Measurements from ENCODE around the gene TMEM260. TPM values are rescaled to one million over a fixed set of nuclear protein-coding genes. Genes with fewer than 3 reads are reported as not detected.
"Not testable (repeated sequence)": the region's sequence is repeated elsewhere in the genome, so short reads cannot be mapped to it uniquely, and the experiment has no call there.

TMEM260 gene
- total and polyA plus RNA-seq, 2 donors (not counting 1 experiment from before 2014, with no cell fraction given), result 14.3 to 19.3 TPM

GRCh38 chr14:56687123-56687522 lies 107.5 kb downstream of the TMEM260 start:
- DNase-seq (ENCODE audit: low read depth in 2 of 2), result no peak
- Histone ChIP-seq H3K27ac (ENCODE audit: insufficient read depth, low read length) (no peak overlapping the region), H3K27me3 (ENCODE audit: control insufficient read depth, insufficient read depth, low read length) (no peaks in the 10 kb centered on the region), H3K36me3 (ENCODE audit: control insufficient read depth, insufficient read depth, low read length) (no peaks in the 10 kb centered on the region), H3K4me1 (ENCODE audit: control insufficient read depth, extremely low read depth, insufficient read depth, low read length) (no peaks in the 10 kb centered on the region), H4K20me1 (ENCODE audit: control insufficient read depth, extremely low read depth, insufficient read depth, low read length) (no peaks in the 10 kb centered on the region), H3K9ac (ENCODE audit: insufficient read depth, low read length) (no peak overlapping the region), H3K4me2 (ENCODE audit: extremely low read depth, insufficient read depth, low read length) (no peak overlapping the region), H3K4me3 (replicated peaks in 1 of 4; ENCODE audit: control extremely low read depth in 1 of 4, insufficient read depth in 1 of 4, low read depth in 3 of 4, low read length in 4 of 4) (no peak overlapping the region), H2AFZ (ENCODE audit: low read length) (no peak overlapping the region), H3K9me3 (ENCODE audit: control insufficient read depth, insufficient read depth, low read depth, low read length) (no peaks in the 10 kb centered on the region), H3K79me2 (ENCODE audit: control insufficient read depth, insufficient read depth, low read length) (no peaks in the 10 kb centered on the region)
- TF ChIP-seq EZH2 (IDR thresholded peaks at IDR 0.05; ENCODE audit: low read length, missing control alignments) (no peak), CTCF (conservative IDR thresholded peaks at IDR 0.05 in 1 of 2, IDR thresholded peaks at IDR 0.05 in 1 of 2; ENCODE audit: low read depth in 1 of 2, low read length in 2 of 2) (no peak)

- H3K9ac ChIP-seq (ENCODE audit: insufficient read depth, low read length), result no peak overlapping the region
- H4K20me1 ChIP-seq (ENCODE audit: control insufficient read depth, extremely low read depth, insufficient read depth, low read length), result no peaks in the 10 kb centered on the region
- H3K79me2 ChIP-seq (ENCODE audit: control insufficient read depth, insufficient read depth, low read length), result no peaks in the 10 kb centered on the region
- no peak overlapping the region for H3K4me2 ChIP-seq (ENCODE audit: extremely low read depth, insufficient read depth, low read length)
- H3K27ac ChIP-seq (ENCODE audit: insufficient read depth, low read length), result no peak overlapping the region
- no peaks in the 10 kb centered on the region for H3K4me1 ChIP-seq (ENCODE audit: control insufficient read depth, extremely low read depth, insufficient read depth, low read length)
- H3K36me3 ChIP-seq (ENCODE audit: control insufficient read depth, insufficient read depth, low read length), result no peaks in the 10 kb centered on the region
- no peaks in the 10 kb centered on the region for H3K9me3 ChIP-seq (ENCODE audit: control insufficient read depth, insufficient read depth, low read depth, low read length)
- TF ChIP-seq EZH2 (IDR thresholded peaks at IDR 0.05; ENCODE audit: low read length, missing control alignments) (no peak), CTCF (conservative IDR thresholded peaks at IDR 0.05 in 1 of 2, IDR thresholded peaks at IDR 0.05 in 1 of 2; ENCODE audit: low read depth in 1 of 2, low read length in 2 of 2) (no peak)
- DNase-seq (ENCODE audit: low read depth in 2 of 2), result no peak
- H3K4me3 ChIP-seq (replicated peaks in 1 of 4; ENCODE audit: control extremely low read depth in 1 of 4, insufficient read depth in 1 of 4, low read depth in 3 of 4, low read length in 4 of 4), result no peak overlapping the region
- H2AFZ ChIP-seq (ENCODE audit: low read length), result no peak overlapping the region
- no peaks in the 10 kb centered on the region for H3K27me3 ChIP-seq (ENCODE audit: control insufficient read depth, insufficient read depth, low read length)
These were observed 115.0 kb downstream of the TMEM260 start for GRCh38 chr14:56694609-56695008.

GRCh38 chr14:56695216-56695615 lies 115.6 kb downstream of the TMEM260 start:
- H3K27me3 ChIP-seq (ENCODE audit: control insufficient read depth, insufficient read depth, low read length); H3K27ac ChIP-seq (ENCODE audit: insufficient read depth, low read length); H3K9me3 ChIP-seq (ENCODE audit: control insufficient read depth, insufficient read depth, low read depth, low read length); H3K9ac ChIP-seq (ENCODE audit: insufficient read depth, low read length); H4K20me1 ChIP-seq (ENCODE audit: control insufficient read depth, extremely low read depth, insufficient read depth, low read length); H3K79me2 ChIP-seq (ENCODE audit: control insufficient read depth, insufficient read depth, low read length); H3K4me2 ChIP-seq (ENCODE audit: extremely low read depth, insufficient read depth, low read length); H3K36me3 ChIP-seq (ENCODE audit: control insufficient read depth, insufficient read depth, low read length); H2AFZ ChIP-seq (ENCODE audit: low read length); H3K4me3 ChIP-seq (replicated peaks in 1 of 4; ENCODE audit: control extremely low read depth in 1 of 4, insufficient read depth in 1 of 4, low read depth in 3 of 4, low read length in 4 of 4); DNase-seq (ENCODE audit: low read depth in 2 of 2); H3K4me1 ChIP-seq (ENCODE audit: control insufficient read depth, extremely low read depth, insufficient read depth, low read length): not testable (repeated sequence)

Other genes with a start within 250 kb of the TMEM260 start
- not detected in 2 replicates for gene OTX2, start 230.7 kb downstream of the TMEM260 start, total RNA-seq
- gene OTX2, start 230.7 kb downstream of the TMEM260 start, polyA plus RNA-seq, result 0.08 TPM in 1 of 2 replicates, not detected in the other